NCI-H1048 (cell line): ENCODE measurements around the gene OR8B12.

Experiments
- DNase-seq: peaks from one replicate; lab custom pipeline; 2025; lab: John Stamatoyannopoulos, UW

The OR8B12 gene

GRCh38 chr11:124543554-124543953 is at the start of gene OR8B12:
Gene OR8B12, minus strand, starts transcription at chr11:124543654. Its CDS starts 0 bp downstream, at chr11:124543654.
- DNase-seq, result no peak

- DNase-seq, result no peak
Observed at GRCh38 chr11:124592627-124593026, 49.2 kb upstream of the OR8B12 start.

GRCh38 chr11:124591430-124591829 is 48.0 kb upstream of the OR8B12 start:
- no peak for DNase-seq

GRCh38 chr11:124586238-124586860 is 42.9 kb upstream of the OR8B12 start:
- no peak for DNase-seq

- DNase-seq, result no peak
Observed at GRCh38 chr11:124584681-124585372, 41.4 kb upstream of the OR8B12 start.

- no peak for DNase-seq
Observed at GRCh38 chr11:124583781-124584180, 40.3 kb upstream of the OR8B12 start.

GRCh38 chr11:124582565-124582964 is 39.1 kb upstream of the OR8B12 start:
- DNase-seq, result no peak

GRCh38 chr11:124581817-124582216 is 38.4 kb upstream of the OR8B12 start:
- DNase-seq, result no peak

- no peak for DNase-seq
Observed at GRCh38 chr11:124578761-124579160, 35.3 kb upstream of the OR8B12 start.

- DNase-seq, result no peak
Observed at GRCh38 chr11:124577716-124578427, 34.4 kb upstream of the OR8B12 start.

- DNase-seq, result no peak
Observed at GRCh38 chr11:124570160-124570559, 26.7 kb upstream of the OR8B12 start.

GRCh38 chr11:124569697-124570096 is 26.2 kb upstream of the OR8B12 start, which contains the start of gene OR8A1:
Gene OR8A1, plus strand, starts transcription at chr11:124569997. Its CDS starts 123 bp downstream, at chr11:124570120.
- no peak for DNase-seq

- no peak for DNase-seq
Observed at GRCh38 chr11:124556828-124557227, 13.4 kb upstream of the OR8B12 start.

GRCh38 chr11:124551987-124552386 is 8.5 kb upstream of the OR8B12 start:
- no peak for DNase-seq

GRCh38 chr11:124551189-124551588 is 7.7 kb upstream of the OR8B12 start:
- DNase-seq, result no peak

- no peak for DNase-seq
Observed at GRCh38 chr11:124543145-124543544, 309 bp downstream of the OR8B12 start.

- no peak for DNase-seq
Observed at GRCh38 chr11:124541204-124541603, 2.2 kb downstream of the OR8B12 start.

- no peak for DNase-seq
Observed at GRCh38 chr11:124538019-124538418, 5.4 kb downstream of the OR8B12 start.

GRCh38 chr11:124536520-124536919 is 6.9 kb downstream of the OR8B12 start:
- no peak for DNase-seq

GRCh38 chr11:124535552-124536232 is 7.8 kb downstream of the OR8B12 start:
- no peak for DNase-seq

- DNase-seq, result no peak
Observed at GRCh38 chr11:124534051-124534450, 9.4 kb downstream of the OR8B12 start.

- DNase-seq, result no peak
Observed at GRCh38 chr11:124533626-124534025, 9.8 kb downstream of the OR8B12 start.

GRCh38 chr11:124520550-124520854 is 23.0 kb downstream of the OR8B12 start:
- DNase-seq, result no peak
